WTC11 (cell line): ENCODE measurements around the gene RMND5B. TPM values are rescaled to one million over a fixed set of nuclear protein-coding genes. Genes with fewer than 3 reads are reported as not detected.

Source experiments
- ATAC-seq: fragments of 200-7000 bp; cut with Tn5 transposase; 2 replicates; pipeline ENCODE4 v1.10.0; 2021; ENCODE audit warnings: mild to moderate bottlenecking, moderate library complexity
- CTCF ChIA-PET: fragments of 300-600 bp; sonication (Branson Sonifier 250); formaldehyde crosslinking; loops from one replicate; lab custom pipeline; 2021; ENCODE audit warnings: antibody characterized with exemption; lab: Charles Lee
- POLR2A ChIA-PET: fragments of 350-600 bp; sonication (Branson Sonifier 250); formaldehyde crosslinking; loops from one replicate; lab custom pipeline; 2021; ENCODE audit warnings: antibody characterized with exemption; lab: Charles Lee
- DNase-seq: peaks from one replicate; pipeline ENCODE4 v3.0.0; 2021; ENCODE audit warnings: low spot score
- H3K27ac Mint-ChIP-seq: 2 replicates; pipeline ENCODE4 v1.8.0; 2021; ENCODE audit warnings: mixed read lengths
- H3K27me3 Mint-ChIP-seq: 2 replicates; pipeline ENCODE4 v1.8.0; 2021; ENCODE audit warnings: low read depth, mild to moderate bottlenecking, moderate library complexity, mixed read lengths
- H3K36me3 Mint-ChIP-seq: 2 replicates; pipeline ENCODE4 v1.8.0; 2021; ENCODE audit warnings: mixed read lengths
- H3K4me1 Mint-ChIP-seq: 2 replicates; pipeline ENCODE4 v1.8.0; 2022; ENCODE audit warnings: mixed read lengths
- H3K4me3 Mint-ChIP-seq: 2 replicates; pipeline ENCODE4 v1.8.0; 2021; ENCODE audit warnings: mild to moderate bottlenecking, moderate library complexity, mixed read lengths
- H3K9me3 Mint-ChIP-seq: 2 replicates; pipeline ENCODE4 v1.8.0; 2021; ENCODE audit warnings: mixed read lengths
- CBFB ChIP-seq: sonication (generic); formaldehyde crosslinking; IDR thresholded peaks from 2 replicates; pipeline ENCODE4 v1.8.1; 2022; ENCODE audit warnings: mild to moderate bottlenecking, low read depth, missing genetic modification reagents
- HMGA2 ChIP-seq: fragments of 250-450 bp; sonication (Bioruptor Pico); IDR thresholded peaks from 2 replicates; pipeline ENCODE4 v1.4.0; 2021; ENCODE audit warnings: mild to moderate bottlenecking, moderate library complexity
- JUN ChIP-seq: sonication (generic); formaldehyde crosslinking; IDR thresholded peaks from 2 replicates; pipeline ENCODE4 v1.8.0; 2023; ENCODE audit warnings: mild to moderate bottlenecking, missing genetic modification reagents
- KAT7 ChIP-seq: sonication (generic); formaldehyde crosslinking; IDR thresholded peaks from 2 replicates; pipeline ENCODE4 v1.8.1; 2023; ENCODE audit warnings: missing genetic modification reagents, mild to moderate bottlenecking, borderline replicate concordance
- MYBL2 ChIP-seq: sonication (generic); formaldehyde crosslinking; IDR thresholded peaks from 2 replicates; pipeline ENCODE4 v1.8.1; 2023; ENCODE audit warnings: mild to moderate bottlenecking, moderate library complexity, missing genetic modification reagents
- NFATC4 ChIP-seq: fragments of 250-450 bp; sonication (Bioruptor Pico); IDR thresholded peaks from 2 replicates; pipeline ENCODE4 v1.9.0; 2021; ENCODE audit warnings: mild to moderate bottlenecking
- RORB ChIP-seq: fragments of 250-450 bp; sonication (Bioruptor Pico); IDR thresholded peaks from 2 replicates; pipeline ENCODE4 v1.9.0; 2021; ENCODE audit warnings: mild to moderate bottlenecking
- SOX15 ChIP-seq: fragments of 250-450 bp; sonication (Bioruptor Pico); IDR thresholded peaks from 2 replicates; pipeline ENCODE4 v1.9.0; 2021; ENCODE audit warnings: mild to moderate bottlenecking
- TEAD1 ChIP-seq: sonication (generic); formaldehyde crosslinking; IDR thresholded peaks from 2 replicates; pipeline ENCODE4 v1.8.0; 2022; ENCODE audit warnings: mild to moderate bottlenecking, missing genetic modification reagents
- ZNF232 ChIP-seq: sonication (generic); formaldehyde crosslinking; IDR thresholded peaks from 2 replicates; pipeline ENCODE4 v1.8.0; 2022; ENCODE audit warnings: mild to moderate bottlenecking, missing genetic modification reagents
- ZNF317 ChIP-seq: sonication (generic); formaldehyde crosslinking; IDR thresholded peaks from 2 replicates; pipeline ENCODE4 v1.8.1; 2023; ENCODE audit warnings: low read depth, mild to moderate bottlenecking, moderate library complexity, missing genetic modification reagents, borderline replicate concordance
- total RNA-seq: library from RNA; stranded (reverse); gene quantifications from 3 replicates; pipeline ENCODE4 v1.2.3, GENCODE V29; 2021
- TF ChIP-seq, protein P1 (sequence below): sonication (generic); formaldehyde crosslinking; IDR thresholded peaks from 2 replicates; pipeline ENCODE4 v1.8.1; 2022; ENCODE audit warnings: mild to moderate bottlenecking, missing genetic modification reagents, moderate library complexity, borderline replicate concordance
- TF ChIP-seq, protein P2 (sequence below): sonication (generic); formaldehyde crosslinking; IDR thresholded peaks from 2 replicates; pipeline ENCODE4 v1.8.1; 2022; ENCODE audit warnings: low read depth, mild to moderate bottlenecking, moderate library complexity, missing genetic modification reagents, borderline replicate concordance
- TF ChIP-seq, protein P3 (sequence below): sonication (generic); formaldehyde crosslinking; IDR thresholded peaks from 2 replicates; pipeline ENCODE4 v1.8.1; 2023; ENCODE audit warnings: mild to moderate bottlenecking, moderate library complexity, missing genetic modification reagents
- TF ChIP-seq, protein P4 (sequence below): sonication (generic); formaldehyde crosslinking; IDR thresholded peaks from 2 replicates; pipeline ENCODE4 v1.8.1; 2022; ENCODE audit warnings: mild to moderate bottlenecking, moderate library complexity, missing genetic modification reagents
- TF ChIP-seq, protein P5 (sequence below): sonication (generic); formaldehyde crosslinking; IDR thresholded peaks from 2 replicates; pipeline ENCODE4 v1.8.0; 2023; ENCODE audit warnings: missing genetic modification reagents

The RMND5B gene
- total RNA-seq, 1 experiment from 2014 or later = 93.3 TPM

DNA sequence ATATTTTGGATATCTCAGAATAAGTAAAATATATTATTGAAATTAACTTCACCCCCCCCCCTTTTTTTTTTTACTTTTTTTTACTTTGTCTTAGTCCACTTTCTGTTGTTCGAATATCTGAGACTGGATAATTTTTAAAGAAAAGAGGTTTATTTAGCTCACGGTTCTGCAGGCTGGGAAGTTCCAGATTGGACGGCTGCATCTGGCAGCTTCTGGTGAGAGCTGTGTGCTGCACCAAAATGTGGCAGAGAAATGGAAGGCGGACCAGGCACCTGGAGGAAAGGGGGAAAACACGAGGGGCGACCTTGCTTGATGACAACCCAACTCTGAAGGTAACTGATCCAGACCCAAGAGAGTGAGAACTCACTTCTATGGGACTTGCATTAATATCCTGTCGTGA lies 62.0 kb downstream of the RMND5B start:
- Mint-ChIP-seq H3K4me3 (no peak overlapping the region), H3K27me3 (peaks cover 5% of the 10 kb centered on the region), H3K9me3 (peaks cover 17% of the 10 kb centered on the region), H3K36me3 (peaks cover 15% of the 10 kb centered on the region), H3K27ac (no peak overlapping the region), H3K4me1 (peaks cover 16% of the 10 kb centered on the region)
- DNase-seq (no peak), ATAC-seq (no peak)
- ChIA-PET POLR2A (interaction anchor here (0.9 kb wide), 1 partner anchor 15 kb away, joined by 3 read pairs; no protein-coding TSS in a partner anchor), CTCF (interaction anchor here (0.6 kb wide), 1 partner anchor 39 kb away, joined by 4 read pairs; the partner anchor contains the start of gene NHP2)
- TF ChIP-seq JUN (CRISPR knock-in tag) (no peak), RORB (no peak), TEAD1 (CRISPR knock-in tag) (no peak), ZNF232 (no peak), SOX15 (CRISPR knock-in tag) (no peak), NFATC4 (CRISPR knock-in tag) (no peak), KAT7 (CRISPR knock-in tag) (no peak), CBFB (CRISPR knock-in tag) (no peak), HMGA2 (CRISPR knock-in tag) (no peak), ZNF317 (CRISPR knock-in tag) (no peak), MYBL2 (CRISPR knock-in tag) (no peak)
- TF ChIP-seq, protein P1, sequence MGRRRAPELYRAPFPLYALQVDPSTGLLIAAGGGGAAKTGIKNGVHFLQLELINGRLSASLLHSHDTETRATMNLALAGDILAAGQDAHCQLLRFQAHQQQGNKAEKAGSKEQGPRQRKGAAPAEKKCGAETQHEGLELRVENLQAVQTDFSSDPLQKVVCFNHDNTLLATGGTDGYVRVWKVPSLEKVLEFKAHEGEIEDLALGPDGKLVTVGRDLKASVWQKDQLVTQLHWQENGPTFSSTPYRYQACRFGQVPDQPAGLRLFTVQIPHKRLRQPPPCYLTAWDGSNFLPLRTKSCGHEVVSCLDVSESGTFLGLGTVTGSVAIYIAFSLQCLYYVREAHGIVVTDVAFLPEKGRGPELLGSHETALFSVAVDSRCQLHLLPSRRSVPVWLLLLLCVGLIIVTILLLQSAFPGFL = no peak
- TF ChIP-seq, protein P2, sequence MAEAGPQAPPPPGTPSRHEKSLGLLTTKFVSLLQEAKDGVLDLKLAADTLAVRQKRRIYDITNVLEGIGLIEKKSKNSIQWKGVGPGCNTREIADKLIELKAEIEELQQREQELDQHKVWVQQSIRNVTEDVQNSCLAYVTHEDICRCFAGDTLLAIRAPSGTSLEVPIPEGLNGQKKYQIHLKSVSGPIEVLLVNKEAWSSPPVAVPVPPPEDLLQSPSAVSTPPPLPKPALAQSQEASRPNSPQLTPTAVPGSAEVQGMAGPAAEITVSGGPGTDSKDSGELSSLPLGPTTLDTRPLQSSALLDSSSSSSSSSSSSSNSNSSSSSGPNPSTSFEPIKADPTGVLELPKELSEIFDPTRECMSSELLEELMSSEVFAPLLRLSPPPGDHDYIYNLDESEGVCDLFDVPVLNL = no peak
- TF ChIP-seq, protein P3, sequence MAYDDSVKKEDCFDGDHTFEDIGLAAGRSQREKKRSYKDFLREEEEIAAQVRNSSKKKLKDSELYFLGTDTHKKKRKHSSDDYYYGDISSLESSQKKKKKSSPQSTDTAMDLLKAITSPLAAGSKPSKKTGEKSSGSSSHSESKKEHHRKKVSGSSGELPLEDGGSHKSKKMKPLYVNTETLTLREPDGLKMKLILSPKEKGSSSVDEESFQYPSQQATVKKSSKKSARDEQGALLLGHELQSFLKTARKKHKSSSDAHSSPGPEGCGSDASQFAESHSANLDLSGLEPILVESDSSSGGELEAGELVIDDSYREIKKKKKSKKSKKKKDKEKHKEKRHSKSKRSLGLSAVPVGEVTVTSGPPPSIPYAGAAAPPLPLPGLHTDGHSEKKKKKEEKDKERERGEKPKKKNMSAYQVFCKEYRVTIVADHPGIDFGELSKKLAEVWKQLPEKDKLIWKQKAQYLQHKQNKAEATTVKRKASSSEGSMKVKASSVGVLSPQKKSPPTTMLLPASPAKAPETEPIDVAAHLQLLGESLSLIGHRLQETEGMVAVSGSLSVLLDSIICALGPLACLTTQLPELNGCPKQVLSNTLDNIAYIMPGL (CRISPR knock-in tag) = no peak
- TF ChIP-seq, protein P4, sequence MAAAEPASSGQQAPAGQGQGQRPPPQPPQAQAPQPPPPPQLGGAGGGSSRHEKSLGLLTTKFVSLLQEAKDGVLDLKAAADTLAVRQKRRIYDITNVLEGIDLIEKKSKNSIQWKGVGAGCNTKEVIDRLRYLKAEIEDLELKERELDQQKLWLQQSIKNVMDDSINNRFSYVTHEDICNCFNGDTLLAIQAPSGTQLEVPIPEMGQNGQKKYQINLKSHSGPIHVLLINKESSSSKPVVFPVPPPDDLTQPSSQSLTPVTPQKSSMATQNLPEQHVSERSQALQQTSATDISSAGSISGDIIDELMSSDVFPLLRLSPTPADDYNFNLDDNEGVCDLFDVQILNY = no peak
- TF ChIP-seq, all 79 proteins: peak for 0

DNA sequence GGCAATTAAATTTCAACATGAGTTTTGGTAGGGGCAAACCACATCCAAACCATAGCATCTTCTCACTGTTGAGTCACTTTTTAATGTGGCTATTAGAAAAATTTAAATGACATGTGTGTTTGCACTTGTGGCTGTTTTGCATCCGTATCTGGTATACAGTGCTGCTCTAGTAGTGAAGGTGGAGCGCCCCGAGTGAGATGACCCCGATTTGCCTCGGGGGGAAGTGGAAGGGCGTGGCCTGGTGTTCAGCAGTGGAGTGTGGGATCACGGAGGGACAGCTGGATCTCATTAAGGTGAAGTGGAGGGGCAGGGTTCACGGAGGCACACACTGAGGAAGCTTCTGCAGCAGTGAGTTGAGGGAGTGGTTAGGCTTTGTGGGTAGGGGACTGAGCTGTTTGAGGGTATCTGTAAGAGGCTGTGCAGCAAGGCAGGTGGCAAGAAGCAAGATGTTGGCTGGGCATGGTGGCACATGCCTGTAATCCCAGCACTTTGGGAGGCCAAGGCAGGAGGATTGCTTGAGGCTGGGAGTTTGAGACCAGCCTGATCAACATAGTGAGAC lies 62.5 kb downstream of the RMND5B start:
- no peak overlapping the region for H3K4me3 Mint-ChIP-seq
- no peak overlapping the region for H3K27ac Mint-ChIP-seq
- TF ChIP-seq, protein P1 = no peak
- TF ChIP-seq, protein P5, sequence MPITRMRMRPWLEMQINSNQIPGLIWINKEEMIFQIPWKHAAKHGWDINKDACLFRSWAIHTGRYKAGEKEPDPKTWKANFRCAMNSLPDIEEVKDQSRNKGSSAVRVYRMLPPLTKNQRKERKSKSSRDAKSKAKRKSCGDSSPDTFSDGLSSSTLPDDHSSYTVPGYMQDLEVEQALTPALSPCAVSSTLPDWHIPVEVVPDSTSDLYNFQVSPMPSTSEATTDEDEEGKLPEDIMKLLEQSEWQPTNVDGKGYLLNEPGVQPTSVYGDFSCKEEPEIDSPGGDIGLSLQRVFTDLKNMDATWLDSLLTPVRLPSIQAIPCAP = no peak
- peaks cover 5% of the 10 kb centered on the region for H3K27me3 Mint-ChIP-seq
- H3K36me3 Mint-ChIP-seq = peaks cover 15% of the 10 kb centered on the region
- H3K4me1 Mint-ChIP-seq = peaks cover 16% of the 10 kb centered on the region
- peaks cover 17% of the 10 kb centered on the region for H3K9me3 Mint-ChIP-seq
- DNase-seq (no peak), ATAC-seq (no peak)
- CTCF ChIA-PET = interaction anchor here (0.6 to 4.4 kb wide), 2 partner anchors 12 to 40 kb away, joined by 4 to 55 read pairs; partner anchors contain the start of gene NHP2
- POLR2A ChIA-PET = interaction anchor here (0.9 kb wide), 1 partner anchor 16 kb away, joined by 3 read pairs; no protein-coding TSS in a partner anchor
